GM13977 (cell line): Measurements from ENCODE around the gene SLC16A8.

Experiments used
- DNase-seq: peaks from one replicate; pipeline ENCODE4 v3.0.0; 2012; ENCODE audit warnings: low spot score
- in situ Hi-C: fragments of 300-500 bp; cut with MboI; formaldehyde crosslinking; loops from one replicate; pipeline ENCODE4 v1.12.0; 2022; ENCODE audit warnings: low sequenced_read_pairs, low pct_unique_long_range_greater_than_20kb, mixed read lengths, inconsistent platforms; ENCODE audit not compliant: unreplicated experiment
- TF ChIP-seq, protein P1 (sequence below): IDR thresholded peaks from 2 replicates; pipeline ENCODE4 v1.5.1; 2012; ENCODE audit warnings: mild to moderate bottlenecking, control low read depth; ENCODE audit not compliant: insufficient read depth; ENCODE audit errors: extremely low read depth, missing control alignments

Gene SLC16A8

DNA sequence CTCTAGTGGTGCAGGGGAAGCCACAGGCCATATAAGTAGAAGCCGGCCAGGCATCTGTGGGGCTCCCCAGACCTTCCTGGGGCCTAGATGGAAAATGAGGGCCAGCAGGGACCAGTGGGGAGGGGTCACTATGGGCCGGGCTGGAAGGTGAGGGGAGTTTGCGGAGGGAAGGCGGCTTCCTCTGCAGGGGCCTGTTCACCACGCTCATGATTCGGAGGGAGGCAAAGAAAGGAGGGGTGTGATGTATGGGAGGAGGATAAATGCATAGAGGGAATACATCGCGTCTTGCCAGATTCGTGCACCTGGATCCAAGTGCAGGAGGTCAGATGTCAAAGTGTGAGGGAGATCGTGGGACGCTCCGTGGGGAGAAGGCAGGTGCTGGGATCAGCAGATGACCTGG lies 6.9 kb downstream of the SLC16A8 start:
- in situ Hi-C loops = no loop called here
- TF ChIP-seq, protein P1, sequence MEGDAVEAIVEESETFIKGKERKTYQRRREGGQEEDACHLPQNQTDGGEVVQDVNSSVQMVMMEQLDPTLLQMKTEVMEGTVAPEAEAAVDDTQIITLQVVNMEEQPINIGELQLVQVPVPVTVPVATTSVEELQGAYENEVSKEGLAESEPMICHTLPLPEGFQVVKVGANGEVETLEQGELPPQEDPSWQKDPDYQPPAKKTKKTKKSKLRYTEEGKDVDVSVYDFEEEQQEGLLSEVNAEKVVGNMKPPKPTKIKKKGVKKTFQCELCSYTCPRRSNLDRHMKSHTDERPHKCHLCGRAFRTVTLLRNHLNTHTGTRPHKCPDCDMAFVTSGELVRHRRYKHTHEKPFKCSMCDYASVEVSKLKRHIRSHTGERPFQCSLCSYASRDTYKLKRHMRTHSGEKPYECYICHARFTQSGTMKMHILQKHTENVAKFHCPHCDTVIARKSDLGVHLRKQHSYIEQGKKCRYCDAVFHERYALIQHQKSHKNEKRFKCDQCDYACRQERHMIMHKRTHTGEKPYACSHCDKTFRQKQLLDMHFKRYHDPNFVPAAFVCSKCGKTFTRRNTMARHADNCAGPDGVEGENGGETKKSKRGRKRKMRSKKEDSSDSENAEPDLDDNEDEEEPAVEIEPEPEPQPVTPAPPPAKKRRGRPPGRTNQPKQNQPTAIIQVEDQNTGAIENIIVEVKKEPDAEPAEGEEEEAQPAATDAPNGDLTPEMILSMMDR = no peak
- no peak for DNase-seq

DNA sequence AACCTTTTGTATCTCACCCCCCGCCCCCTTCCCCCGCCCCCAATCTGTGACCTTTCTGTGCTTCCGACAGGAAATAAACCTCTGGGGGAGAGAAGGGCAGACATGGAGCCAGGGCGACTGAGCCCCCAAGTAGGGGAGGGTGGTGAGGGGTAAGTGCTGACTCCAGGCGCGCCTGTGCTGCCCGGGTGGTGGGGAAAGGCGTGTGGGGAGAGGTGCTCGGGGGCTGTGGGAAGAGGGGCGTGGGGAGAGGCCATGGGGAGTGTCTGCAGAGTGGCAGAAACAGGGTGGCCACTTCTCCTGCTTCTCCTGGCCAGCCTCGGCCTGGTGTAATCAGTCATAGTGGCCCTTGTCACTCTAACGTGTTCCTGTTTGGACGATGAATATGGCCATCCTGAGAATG lies 8.0 kb downstream of the SLC16A8 start:
- no peak for DNase-seq
- TF ChIP-seq, protein P1 = no peak
- in situ Hi-C loops = no loop called here

DNA sequence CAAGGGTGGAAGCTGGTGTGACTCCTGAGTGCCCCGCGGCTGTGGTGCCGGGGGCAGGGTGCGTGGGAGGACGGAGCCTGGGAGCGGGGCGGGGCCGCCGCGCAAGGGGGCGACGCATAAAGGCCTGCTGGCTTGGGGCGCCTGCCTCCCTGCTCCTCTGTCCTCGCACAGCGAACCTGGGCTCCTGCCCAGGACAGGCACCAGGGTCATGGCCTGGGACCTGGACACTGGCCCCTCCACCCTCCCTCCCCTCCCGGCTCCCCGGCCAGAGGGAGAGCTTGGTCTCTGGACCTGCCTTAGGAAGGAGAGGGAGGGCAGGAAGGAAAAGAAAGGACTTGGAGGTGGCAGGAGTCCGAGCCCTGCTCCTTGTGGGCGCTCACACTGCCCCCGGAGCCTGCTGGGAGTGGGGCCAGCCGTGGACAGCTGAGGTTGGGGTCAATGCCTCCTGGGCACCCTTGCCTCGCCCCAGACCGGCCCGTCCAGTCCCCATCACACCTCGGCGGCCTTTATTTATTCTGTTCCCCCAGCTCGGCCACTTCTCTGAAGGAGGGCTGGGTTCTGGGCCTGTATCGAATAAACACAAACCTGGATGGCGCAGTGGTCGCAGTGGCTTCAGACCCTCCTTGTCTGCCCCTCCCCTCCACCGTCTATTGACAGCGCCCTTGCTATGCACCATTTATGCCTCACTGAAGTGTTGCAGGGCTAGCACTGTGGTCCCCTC lies 8.7 kb downstream of the SLC16A8 start:
- in situ Hi-C loops = no loop called here
- TF ChIP-seq, protein P1 = no peak
- DNase-seq = no peak

DNA sequence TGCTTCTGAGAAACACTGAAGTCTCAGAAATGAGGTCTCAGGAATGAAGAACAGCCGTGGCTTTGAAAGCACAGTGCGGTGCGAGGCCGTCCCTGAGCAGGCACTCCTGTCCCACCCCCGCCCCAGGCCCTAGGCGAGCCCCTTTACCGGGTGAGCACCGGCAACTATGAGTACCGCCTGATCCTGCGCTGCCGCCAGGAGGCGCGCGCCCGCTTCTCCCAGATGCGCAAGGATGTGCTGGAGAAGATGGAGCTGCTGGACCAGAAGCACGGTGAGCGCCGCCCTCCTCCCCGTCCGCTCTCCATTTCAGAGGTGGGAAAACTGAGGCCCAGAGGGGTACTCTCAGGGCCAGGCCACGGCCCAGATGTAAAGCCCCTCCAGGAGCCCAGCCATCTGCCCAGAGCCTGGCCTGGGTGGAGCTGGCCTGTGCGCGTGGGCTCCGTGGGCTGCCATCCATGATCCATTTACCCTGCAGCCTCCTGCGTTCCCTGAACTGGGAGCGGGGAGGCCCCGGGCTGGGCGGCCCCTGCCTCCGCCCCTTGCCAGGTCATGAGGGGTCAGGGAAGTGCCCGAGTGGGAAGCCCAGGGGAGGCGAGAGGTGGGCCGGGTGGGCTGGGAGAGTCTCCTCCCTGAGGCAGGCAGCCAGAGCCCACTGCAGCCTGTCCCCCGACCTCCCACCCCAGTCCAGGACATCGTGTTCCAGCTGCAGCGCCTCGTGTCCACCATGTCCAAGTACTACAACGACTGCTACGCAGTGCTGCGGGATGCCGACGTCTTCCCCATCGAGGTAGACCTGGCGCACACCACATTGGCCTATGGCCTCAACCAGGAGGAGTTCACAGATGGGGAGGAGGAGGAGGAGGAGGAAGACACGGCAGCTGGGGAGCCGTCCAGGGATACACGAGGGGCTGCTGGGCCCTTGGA lies 9.5 kb downstream of the SLC16A8 start:
- DNase-seq = no peak
- TF ChIP-seq, protein P1 = no peak
- in situ Hi-C loops = no loop called here

DNA sequence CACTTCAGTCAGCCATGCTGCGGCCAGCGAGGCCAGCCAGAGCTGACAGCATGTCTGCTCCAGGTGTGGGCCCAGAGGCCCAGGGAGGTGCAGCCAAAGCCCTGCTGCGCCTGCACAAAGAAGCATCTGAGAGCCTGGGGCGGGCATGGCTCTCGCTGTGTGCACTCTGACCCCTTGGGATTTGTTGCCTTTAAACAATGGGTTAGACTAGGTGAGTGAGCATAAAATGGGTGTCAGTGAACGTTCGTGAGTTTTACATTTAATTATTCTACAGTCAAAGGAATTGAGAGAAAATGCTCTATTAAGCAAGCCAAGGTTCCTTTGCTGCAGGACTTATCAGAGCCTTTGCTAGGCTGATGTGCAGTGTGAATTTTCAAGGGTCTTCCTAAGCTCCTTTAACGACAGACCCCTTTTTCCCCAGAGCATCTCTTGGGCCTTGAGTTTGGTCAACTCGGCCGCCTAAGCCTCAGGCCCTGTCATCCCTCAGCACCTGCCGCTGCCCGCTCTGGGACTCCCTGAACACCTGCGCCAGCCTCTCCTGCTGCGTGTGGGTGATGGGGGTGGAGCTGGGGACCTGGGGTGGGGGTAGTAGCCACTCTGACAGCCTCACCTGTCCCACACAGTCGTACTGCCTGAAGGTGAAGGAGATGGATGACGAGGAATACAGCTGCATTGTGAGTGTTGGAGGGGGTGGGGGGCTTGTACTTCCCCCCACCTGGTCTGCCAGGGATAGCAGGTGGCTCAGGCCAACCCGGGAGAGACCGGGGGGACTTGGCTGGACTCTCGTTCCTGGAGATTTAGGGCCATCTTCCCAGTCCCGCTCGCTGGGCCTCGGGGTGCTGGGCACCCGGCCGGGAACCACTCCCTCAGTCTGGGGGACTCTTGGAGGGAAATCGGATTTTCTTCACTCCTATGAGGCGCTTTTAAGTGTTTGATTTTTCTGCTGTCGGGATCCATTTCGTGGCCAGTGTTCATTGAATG lies 10.5 kb downstream of the SLC16A8 start:
- in situ Hi-C loops = no loop called here
- DNase-seq = no peak
- TF ChIP-seq, protein P1 = no peak
